ENCODE data around the gene DTNBP1. TPM values are rescaled to one million over a fixed set of nuclear protein-coding genes. Genes with fewer than 3 reads are reported as not detected.

DTNBP1 gene
- total RNA-seq, 1 experiment from 2014 or later = 28.2 TPM

- H3K4me3 ChIP-seq (ENCODE audit: low read depth, low read length, poor library complexity, severe bottlenecking) = no peak overlapping the region
- DNase-seq (ENCODE audit: low spot score) = no peak
- ChIA-PET POLR2A (ENCODE audit: low non-redundant PET) (no interaction called here), CTCF (no interaction called here)
- intact Hi-C loops (cut with micrococcal nuclease; ENCODE audit: unreplicated experiment) = no loop called here
- no peaks in the 10 kb centered on the region for H3K9me3 ChIP-seq (ENCODE audit: low read depth, low read length, poor library complexity, severe bottlenecking)
- H3K27ac ChIP-seq (ENCODE audit: low read depth, low read length, poor library complexity, severe bottlenecking) = no peak overlapping the region
- peaks cover 46% of the 10 kb centered on the region for H3K36me3 ChIP-seq (ENCODE audit: insufficient read depth, low read length, poor library complexity, severe bottlenecking)
- no TSS peak for BruUV-seq (replicated peaks)
- H3K27me3 ChIP-seq (replicated peaks; ENCODE audit: insufficient read depth, low read depth, low read length, poor library complexity) = no peaks in the 10 kb centered on the region
- peaks cover 10% of the 10 kb centered on the region for H3K4me1 ChIP-seq (ENCODE audit: insufficient read depth, low read length, poor library complexity, severe bottlenecking)
- no peak for TF ChIP-seq EZH2 (IDR thresholded peaks at IDR 0.05; ENCODE audit: borderline replicate concordance, low read depth, low read length, poor library complexity, severe bottlenecking)
- no peak for TF ChIP-seq CTCF (conservative IDR thresholded peaks at IDR 0.05; ENCODE audit: low read depth, low read length)
Measured at GRCh38 chr6:15510536-15511247, 152.1 kb downstream of the DTNBP1 start.

- CTCF ChIA-PET = no interaction called here
- Histone ChIP-seq H3K36me3 (ENCODE audit: insufficient read depth, low read length, poor library complexity, severe bottlenecking) (peaks cover 46% of the 10 kb centered on the region), H3K4me1 (ENCODE audit: insufficient read depth, low read length, poor library complexity, severe bottlenecking) (peaks cover 15% of the 10 kb centered on the region), H3K27me3 (replicated peaks; ENCODE audit: insufficient read depth, low read depth, low read length, poor library complexity) (no peaks in the 10 kb centered on the region), H3K9me3 (ENCODE audit: low read depth, low read length, poor library complexity, severe bottlenecking) (no peaks in the 10 kb centered on the region), H3K27ac (ENCODE audit: low read depth, low read length, poor library complexity, severe bottlenecking) (no peak overlapping the region), H3K4me3 (ENCODE audit: low read depth, low read length, poor library complexity, severe bottlenecking) (no peak overlapping the region)
- TF ChIP-seq EZH2 (IDR thresholded peaks at IDR 0.05; ENCODE audit: borderline replicate concordance, low read depth, low read length, poor library complexity, severe bottlenecking) (no peak), CTCF (conservative IDR thresholded peaks at IDR 0.05; ENCODE audit: low read depth, low read length) (no peak)
- DNase-seq (ENCODE audit: low spot score) = no peak
- intact Hi-C loops (cut with micrococcal nuclease; ENCODE audit: unreplicated experiment) = no loop called here
- no TSS peak for BruUV-seq (replicated peaks)
- POLR2A ChIA-PET (ENCODE audit: low non-redundant PET) = no interaction called here
Measured at GRCh38 chr6:15510121-15510520, 152.7 kb downstream of the DTNBP1 start.

DNA sequence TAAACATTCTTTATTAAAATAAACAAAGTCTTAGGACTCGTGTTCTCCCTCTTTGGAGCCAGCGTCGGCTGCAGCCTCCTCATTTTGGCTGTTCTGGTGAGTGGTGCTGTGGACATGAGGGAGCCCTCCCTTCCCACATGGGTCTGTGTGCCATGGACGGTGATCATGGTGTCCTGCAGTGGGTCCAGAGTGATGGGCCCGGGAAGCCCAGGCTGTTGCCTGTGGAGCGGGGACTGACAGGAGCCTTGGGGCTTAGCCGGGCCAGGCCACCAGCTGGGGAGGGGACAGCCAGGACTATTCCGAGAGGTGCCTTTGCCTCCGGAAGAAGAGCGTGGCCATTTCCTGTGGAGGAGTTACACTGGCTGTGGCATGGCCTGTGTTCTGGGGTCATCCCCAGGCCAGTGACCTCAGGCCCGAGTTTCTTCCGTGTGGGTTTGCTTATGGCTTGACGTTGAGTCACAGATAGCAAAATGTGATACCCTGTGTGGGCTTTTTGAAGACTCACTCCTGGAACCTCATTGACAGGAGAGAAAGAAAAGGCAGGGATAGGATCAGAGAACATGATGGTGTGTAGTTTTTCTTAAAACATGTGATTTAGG is 153.4 kb downstream of the DTNBP1 start:
- no peak overlapping the region for H3K27ac ChIP-seq (ENCODE audit: low read depth, low read length, poor library complexity, severe bottlenecking)
- BruUV-seq (replicated peaks) = no TSS peak
- TF ChIP-seq CTCF (conservative IDR thresholded peaks at IDR 0.05; ENCODE audit: low read depth, low read length) (no peak), EZH2 (IDR thresholded peaks at IDR 0.05; ENCODE audit: borderline replicate concordance, low read depth, low read length, poor library complexity, severe bottlenecking) (no peak)
- H3K4me3 ChIP-seq (ENCODE audit: low read depth, low read length, poor library complexity, severe bottlenecking) = no peak overlapping the region
- ChIA-PET CTCF (no interaction called here), POLR2A (ENCODE audit: low non-redundant PET) (no interaction called here)
- intact Hi-C loops (cut with micrococcal nuclease; ENCODE audit: unreplicated experiment) = loop anchor here (10.0 kb wide), 1 partner anchor 1385 kb away; no protein-coding TSS in a partner anchor
- no peaks in the 10 kb centered on the region for H3K9me3 ChIP-seq (ENCODE audit: low read depth, low read length, poor library complexity, severe bottlenecking)
- H3K4me1 ChIP-seq (ENCODE audit: insufficient read depth, low read length, poor library complexity, severe bottlenecking) = peaks cover 20% of the 10 kb centered on the region
- H3K27me3 ChIP-seq (replicated peaks; ENCODE audit: insufficient read depth, low read depth, low read length, poor library complexity) = no peaks in the 10 kb centered on the region
- no peak for DNase-seq (ENCODE audit: low spot score)
- peaks cover 47% of the 10 kb centered on the region for H3K36me3 ChIP-seq (ENCODE audit: insufficient read depth, low read length, poor library complexity, severe bottlenecking)

Measured in A673 (cell line).